Heart left ventricle (tissue), 16 donors: ENCODE measurements around the gene MS4A12. TPM values are rescaled to one million over a fixed set of nuclear protein-coding genes. Genes with fewer than 3 reads are reported as not detected.
A peak's percentile ranks its signal among the peaks of the same experiment; 100 is the strongest.

ENCODE experiments used
- ATAC-seq, 4 donors: fragments of 200-7000 bp; cut with Tn5 transposase; one replicate each; pipeline ENCODE4 v1.9.1; 2020 to 2022; ENCODE audit warnings: moderate library complexity in 4 of 4, mild to moderate bottlenecking in 3 of 4, moderate number of reproducible peaks in 1 of 4
- DNase-seq, 5 donors: peaks; one replicate each; pipeline ENCODE4 v3.0.0-alpha.2; 2020
- H3K27ac ChIP-seq, 12 donors: fragments of 200-600 bp; sonication (generic) in 4 of 12; one replicate each; pipeline versions ENCODE4 v1.5.0 to v1.8.0; 2016 to 2022; ENCODE audit warnings: mild to moderate bottlenecking in 2 of 12
- H3K27me3 ChIP-seq, 9 donors: fragments of 200-600 bp; sonication (generic) in 2 of 9; one replicate each; pipeline versions ENCODE4 v1.5.1 to v1.8.0; 2016 to 2022; ENCODE audit warnings: mild to moderate bottlenecking in 3 of 9
- H3K36me3 ChIP-seq, 9 donors: fragments of 200-600 bp; sonication (generic) in 2 of 9; one replicate each; pipeline versions ENCODE4 v1.5.0 to v1.8.0; 2018 to 2022; ENCODE audit warnings: mild to moderate bottlenecking in 2 of 9
- H3K4me1 ChIP-seq, 12 donors: fragments of 200-600 bp; sonication (generic) in 4 of 12; one replicate each; pipeline versions ENCODE4 v1.5.0 to v1.8.0; 2016 to 2022; ENCODE audit warnings: mild to moderate bottlenecking in 3 of 12
- H3K4me3 ChIP-seq, 12 donors: fragments of 200-600 bp; sonication (generic) in 4 of 12; one replicate each; pipeline versions ENCODE4 v1.5.0 to v1.8.0; 2017 to 2022; ENCODE audit warnings: mild to moderate bottlenecking in 9 of 12, moderate library complexity in 4 of 12
- H3K9me3 ChIP-seq, 12 donors: fragments of 200-600 bp; sonication (generic) in 4 of 12; one replicate each; pipeline versions ENCODE4 v1.5.0 to v1.8.0; 2016 to 2022; ENCODE audit warnings: mild to moderate bottlenecking in 1 of 12
- CTCF ChIP-seq, 12 donors: fragments of 200-600 bp; sonication (generic) in 4 of 12; IDR thresholded peaks; one replicate each; pipeline versions ENCODE4 v1.5.0 to v1.8.0; 2018 to 2022; ENCODE audit warnings: antibody characterized with exemption in 12 of 12, mild to moderate bottlenecking in 5 of 12
- POLR2A ChIP-seq, 2 donors: fragments of 450-650 bp; IDR thresholded peaks; one replicate each; pipeline ENCODE4 v1.6.1; 2017; ENCODE audit warnings: antibody characterized with exemption in 2 of 2, mild to moderate bottlenecking in 2 of 2, moderate library complexity in 2 of 2
- WGBS, 4 donors: extraction: QIAGEN DNeasy Blood & Tissue Kit in 2 of 4; methylation state at CpG; one replicate each; pipeline versions ENCODE4 v1.1.5 to v1.1.7; 2013 to 2018; 5-methylcytosine and 5-hydroxymethylcytosine counted together
- intact Hi-C, 10 donors: fragments of 100-400 bp; cut with DNase I; formaldehyde crosslinking; loops; one replicate each; pipeline versions ENCODE4 v1.11.1 to v1.14.2; 2022
- polyA plus RNA-seq, 2 donors: library from polyadenylated mRNA; stranded (reverse); fragments of 200-250 nt; gene quantifications; one replicate each; pipeline ENCODE4 v1.2.3, GENCODE V29; 2013
- total RNA-seq, 9 donors: library from RNA; depleted of rRNA in 2 of 9; stranded (reverse); fragments of >200 nt in 2 of 9; fragmentation: NEBNext Ultra II Directional in 3 of 9; extraction: Animal tissue kit (Norgen Biotek cat#: 25700) in 3 of 9; gene quantifications; one replicate each; pipeline versions ENCODE4 v1.1.0 to v1.2.4, GENCODE V29; 2016 to 2023
- donor health status: ischemic (EF 13 %, LVEDD 7.1; RV severe dilation, severe dysfunction).
- donor health status: healthy with polysubstance abuse.
- donor health status: DM: no; HTN: yes; CAD: no.
- donor health status: DM: no; HTN: no; CAD: no.
- donor health status: ischemic (EF 25% LVEDD 6.9; RV normal size, moderate dysfunction).
- donor health status: ischemic (EF 25% LVEDD 5.7; RV mildly dilated, moderate dysfunction).
- donor health status: healthy.
- donor health status: DM: yes; HTN: yes; CAD: no.
- donor health status: ischemic (EF 35%, LVEDD 5.7; RV mildly dilated, moderate dysfunction).
- donor health status: nonischemic (EF 11% LVEDD 7.7; RV severe dilation, severe dysfunction).
- donor health status: DM: yes; HTN: yes; CAD: no.
- donor health status: PGD.
- donor health status: ischemic (EF 29% LVEDD 5.4; RV normal size, mild dysfunction).
- donor health status: nonischemic (EF 23%, LVEDD 6.1; RV moderate dilation, normal function).

MS4A12 gene
- total and polyA plus RNA-seq, 11 donors, result not detected

DNA sequence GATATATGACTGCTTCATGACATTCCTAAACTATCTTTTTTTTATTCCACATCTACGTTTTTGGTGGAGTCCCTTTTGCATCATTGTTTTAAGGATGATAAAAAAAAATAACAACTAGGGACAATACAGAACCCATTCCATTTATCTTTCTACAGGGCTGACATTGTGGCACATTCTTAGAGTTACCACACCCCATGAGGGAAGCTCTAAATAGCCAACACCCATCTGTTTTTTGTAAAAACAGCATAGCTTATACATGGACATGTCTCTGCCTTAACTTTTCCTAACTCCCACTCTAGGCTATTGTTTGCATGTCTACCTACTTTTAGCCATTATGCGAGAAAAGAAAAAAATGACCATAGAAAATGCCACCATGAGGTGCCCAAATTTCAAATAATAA lies 23.7 kb upstream of the MS4A12 start:
- Histone ChIP-seq H3K36me3 (no peaks in the 10 kb centered on the region), H3K9me3 (no peaks in the 10 kb centered on the region), H3K4me3 (no peak overlapping the region), H3K27me3 (peaks cover 0 to 3% (median 0%) of the 10 kb centered on the region in 9 donors), H3K27ac (peak overlapping the region in 2 of 12 donors; percentile 17 to 18), H3K4me1 (peaks cover 0 to 4% (median 0%) of the 10 kb centered on the region in 12 donors)
- WGBS, 4 donors, result 57 to 66% (median 60%) methylated on average over 2 of the region's 2 CpGs
- TF ChIP-seq POLR2A (IDR thresholded peaks at IDR 0.05), result no peak
- TF ChIP-seq CTCF (IDR thresholded peaks at IDR 0.05), result no peak
- ATAC-seq, result no peak
- intact Hi-C loops, result no loop called here
- no peak for DNase-seq

GRCh38 chr11:60469723-60470122 lies 22.9 kb upstream of the MS4A12 start:
- Histone ChIP-seq H3K27me3 (peaks cover 0 to 3% (median 0%) of the 10 kb centered on the region in 9 donors), H3K4me1 (peaks cover 0 to 4% (median 0%) of the 10 kb centered on the region in 12 donors), H3K27ac (no peak overlapping the region), H3K36me3 (no peaks in the 10 kb centered on the region), H3K4me3 (no peak overlapping the region), H3K9me3 (peaks cover 0 to 4% (median 0%) of the 10 kb centered on the region in 12 donors)
- no peak for ATAC-seq
- no peak for DNase-seq
- no peak for TF ChIP-seq POLR2A (IDR thresholded peaks at IDR 0.05)
- TF ChIP-seq CTCF (IDR thresholded peaks at IDR 0.05), result no peak
- WGBS, 4 donors, result 50 to 70% (median 56%) methylated on average over 2 of the region's 2 CpGs
- intact Hi-C loops, result no loop called here

GRCh38 chr11:60477035-60477445 lies 15.5 kb upstream of the MS4A12 start:
- Histone ChIP-seq H3K9me3 (peaks cover 0 to 4% (median 0%) of the 10 kb centered on the region in 12 donors), H3K27ac (peak overlapping the region in 2 of 12 donors; percentile 36 to 77), H3K4me1 (peaks cover 0 to 13% (median 0%) of the 10 kb centered on the region in 12 donors), H3K36me3 (no peaks in the 10 kb centered on the region), H3K4me3 (no peak overlapping the region), H3K27me3 (no peaks in the 10 kb centered on the region)
- 43 to 52% (median 50%) methylated on average over 6 of the region's 6 CpGs for whole genome bisulfite sequencing, 4 donors
- DNase-seq (no peak), ATAC-seq (peak in 2 of 4 donors; percentile 47 to 49)
- intact Hi-C loops, result no loop called here
- TF ChIP-seq CTCF (IDR thresholded peaks at IDR 0.05), result no peak
- no peak for TF ChIP-seq POLR2A (IDR thresholded peaks at IDR 0.05)

GRCh38 chr11:60482361-60482760 lies 10.2 kb upstream of the MS4A12 start:
- no peaks in the 10 kb centered on the region for H3K27me3 ChIP-seq
- H3K4me1 ChIP-seq, result peaks cover 0 to 11% (median 0%) of the 10 kb centered on the region in 12 donors
- 31 to 51% (median 40%) methylated on average over 2 of the region's 2 CpGs for WGBS, 4 donors
- H3K4me3 ChIP-seq, result no peak overlapping the region
- ATAC-seq (peak in 2 of 4 donors; percentile 61 to 68), DNase-seq (no peak)
- H3K27ac ChIP-seq, result no peak overlapping the region
- no peaks in the 10 kb centered on the region for H3K36me3 ChIP-seq
- TF ChIP-seq CTCF (IDR thresholded peaks at IDR 0.05), result no peak
- TF ChIP-seq POLR2A (IDR thresholded peaks at IDR 0.05), result no peak
- H3K9me3 ChIP-seq, result no peaks in the 10 kb centered on the region
- intact Hi-C loops, result no loop called here
